HG03457 (cell line): ENCODE measurements around the gene HOXB13.

Source experiments
- ATAC-seq: cut with Tn5 transposase; IDR thresholded peaks from one replicate; pipeline ENCODE4 v1.9.1; 2021; ENCODE audit warnings: moderate number of reproducible peaks; ENCODE audit not compliant: unreplicated experiment

Gene HOXB13

GRCh38 chr17:48728232-48729231, at the start of gene HOXB13:
Gene HOXB13, minus strand, starts transcription at chr17:48728750. Its CDS starts 157 bp downstream, at chr17:48728593.
- ATAC-seq = no peak

GRCh38 chr17:48776602-48777001, 48.1 kb upstream of the HOXB13 start:
- no peak for ATAC-seq

- no peak for ATAC-seq
These were observed 44.7 kb upstream of the HOXB13 start for GRCh38 chr17:48773245-48773644.

GRCh38 chr17:48770954-48771353, 42.4 kb upstream of the HOXB13 start:
- no peak for ATAC-seq

GRCh38 chr17:48769009-48769675, 40.6 kb upstream of the HOXB13 start:
- ATAC-seq = no peak

- no peak for ATAC-seq
These were observed 38.8 kb upstream of the HOXB13 start for GRCh38 chr17:48767263-48767774.

- no peak for ATAC-seq
These were observed 32.6 kb upstream of the HOXB13 start for GRCh38 chr17:48761114-48761513.

- ATAC-seq = no peak
These were observed 31.9 kb upstream of the HOXB13 start for GRCh38 chr17:48760411-48760810.

GRCh38 chr17:48759288-48759687, 30.7 kb upstream of the HOXB13 start:
- no peak for ATAC-seq

- no peak for ATAC-seq
These were observed 29.0 kb upstream of the HOXB13 start for GRCh38 chr17:48757524-48757961.

GRCh38 chr17:48756830-48757251, 28.3 kb upstream of the HOXB13 start:
- ATAC-seq = no peak

- no peak for ATAC-seq
These were observed 26.8 kb upstream of the HOXB13 start for GRCh38 chr17:48755356-48755755.

GRCh38 chr17:48754500-48755261, 26.1 kb upstream of the HOXB13 start:
- no peak for ATAC-seq

- no peak for ATAC-seq
These were observed 25.4 kb upstream of the HOXB13 start for GRCh38 chr17:48753794-48754499.

GRCh38 chr17:48752399-48753288, 24.1 kb upstream of the HOXB13 start:
- ATAC-seq = no peak

GRCh38 chr17:48751733-48752398, 23.3 kb upstream of the HOXB13 start:
- ATAC-seq = no peak

GRCh38 chr17:48751172-48751571, 22.6 kb upstream of the HOXB13 start:
- ATAC-seq = no peak

GRCh38 chr17:48749621-48750553, 21.3 kb upstream of the HOXB13 start:
- no peak for ATAC-seq
